Stimulated activated CD4-positive, alpha-beta T cell treated with anti-CD3 and anti-CD28 coated beads, Interleukin-1b, Interleukin-23, amount 100 ng/mL, for 1 hour (primary cell): Measurements from ENCODE around the gene DSG3.
"Not testable (repeated sequence)": the region's sequence is repeated elsewhere in the genome, so short reads cannot be mapped to it uniquely, and the experiment has no call there.

Experiments
- DNase-seq, 2 donors: peaks; one replicate each; pipeline ENCODE4 v3.0.0-alpha.2; 2020; ENCODE audit warnings: low read depth in 2 of 2

Gene DSG3

DNA sequence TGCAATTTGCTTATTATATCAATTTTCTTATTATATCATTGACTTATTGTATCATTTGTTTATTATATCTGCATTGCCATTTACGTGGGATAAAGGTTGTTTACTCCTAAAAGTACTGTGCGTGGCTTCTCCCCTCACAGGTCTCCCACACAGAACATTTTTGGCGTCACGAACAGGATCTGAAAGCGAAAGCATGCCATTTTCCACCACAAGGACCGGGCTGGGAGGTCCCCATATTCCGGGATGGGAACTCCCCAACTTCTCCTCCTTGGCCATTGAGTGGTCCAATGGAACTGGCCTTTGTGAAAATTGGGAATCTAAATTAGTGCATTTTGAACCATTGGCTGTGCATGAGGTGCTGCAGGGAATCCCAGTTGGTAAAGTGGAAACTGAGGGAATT is 45.6 kb downstream of the DSG3 start:
- no peak for DNase-seq

DNA sequence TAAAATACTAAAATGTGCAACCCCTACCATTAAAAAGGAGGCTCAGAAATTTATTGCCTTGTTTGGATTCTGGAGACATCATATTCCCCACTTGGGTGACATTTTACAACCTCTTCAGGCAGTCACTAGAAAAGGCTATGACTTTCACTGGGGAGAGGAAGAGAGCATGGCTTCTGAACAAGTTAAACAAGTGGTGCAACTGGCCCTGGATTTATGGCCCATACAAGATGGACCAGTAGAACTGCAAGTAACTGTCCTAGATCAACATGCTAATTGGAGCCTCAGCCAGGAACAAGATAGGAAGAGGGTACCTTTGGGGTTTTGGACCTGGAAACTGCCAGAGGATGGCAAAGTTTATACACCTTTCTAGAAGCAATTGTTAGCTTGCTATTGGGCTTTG is 46.4 kb downstream of the DSG3 start:
- DNase-seq: no peak

DNA sequence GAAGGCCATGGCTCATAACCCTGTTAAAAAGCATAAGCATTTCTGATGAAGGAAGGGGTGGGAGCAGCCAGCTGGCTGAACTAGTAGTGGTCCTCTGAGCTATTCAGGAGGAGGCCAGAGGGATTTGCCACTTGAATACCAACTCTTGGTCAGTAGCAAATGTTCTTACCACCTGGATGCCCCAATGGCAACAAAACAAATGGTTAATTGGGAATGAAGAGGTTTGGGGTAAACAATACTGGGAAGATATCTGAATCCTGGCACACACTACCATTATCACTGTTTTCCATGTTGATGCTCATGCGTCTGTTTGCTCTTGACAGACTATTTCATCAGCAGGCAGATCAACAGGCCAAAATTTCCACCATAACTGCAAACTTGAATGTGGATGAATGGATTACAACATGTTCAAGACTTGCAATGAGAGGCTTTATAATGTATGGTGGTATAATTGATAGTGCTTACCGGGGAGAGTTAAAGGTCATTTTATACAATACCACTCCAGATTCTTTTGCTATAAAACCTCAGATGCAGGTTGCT is 47.2 kb downstream of the DSG3 start:
- not testable (repeated sequence) for DNase-seq

DNA sequence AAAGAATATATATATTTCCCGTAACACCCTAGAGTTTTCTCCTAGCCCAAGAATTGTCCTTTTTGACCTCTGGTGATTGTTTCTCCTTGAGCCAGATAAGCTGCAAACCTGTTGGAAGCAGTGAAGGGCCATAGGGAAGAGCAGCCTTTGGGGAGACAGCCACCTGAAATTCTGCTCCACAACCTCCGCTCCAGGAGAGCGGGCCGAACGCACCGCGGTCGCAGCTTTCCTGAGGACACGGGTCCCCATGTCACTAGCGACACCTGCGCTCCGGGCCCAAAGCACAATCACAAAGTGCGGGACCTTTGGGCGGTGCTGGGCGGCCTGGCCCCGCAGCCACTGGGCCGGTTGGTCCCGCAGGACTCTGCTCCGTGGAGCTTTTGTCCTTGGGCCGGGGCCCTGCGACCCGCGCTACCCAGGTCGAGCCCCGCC is 49.9 kb downstream of the DSG3 start:
- DNase-seq: no peak

- DNase-seq: no peak
Measured at GRCh38 chr18:31497836-31498573, 50.5 kb downstream of the DSG3 start, which contains the start of gene DSG2. DSG2 (plus strand) TSS chr18:31498177; CDS start chr18:31498252, 75 bp downstream.

GRCh38 chr18:31498574-31499524 is 51.3 kb downstream of the DSG3 start:
- no peak for DNase-seq

DNA sequence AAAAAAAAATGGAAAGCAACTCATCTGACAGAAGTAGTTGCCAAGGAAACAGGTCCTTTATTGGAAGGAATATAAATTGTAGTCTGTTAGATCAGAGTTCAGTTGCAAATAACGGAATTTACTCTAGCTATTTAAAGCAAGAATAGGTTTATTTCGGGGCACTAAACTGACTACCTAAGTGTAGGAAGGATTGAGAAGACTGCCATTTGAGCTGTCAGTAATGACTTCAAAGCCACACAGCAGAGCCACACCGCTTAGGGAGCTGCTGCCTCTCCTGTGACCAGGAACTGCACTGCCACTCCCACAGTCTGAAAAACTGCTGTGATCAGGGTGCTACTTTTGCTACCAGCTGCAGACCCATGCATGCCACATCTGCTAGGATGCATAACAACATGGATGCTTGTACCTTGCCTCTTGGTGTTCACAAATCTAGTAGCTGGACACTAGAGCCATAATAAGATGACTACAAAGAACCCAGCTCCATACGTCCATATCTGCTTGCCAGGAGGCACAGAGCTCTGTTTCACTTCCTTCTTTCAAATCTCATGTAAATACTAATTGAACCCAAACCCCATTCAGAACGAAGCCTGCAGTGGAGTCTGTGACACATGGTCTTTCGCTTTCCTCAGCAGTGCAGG is 52.6 kb downstream of the DSG3 start:
- DNase-seq: no peak

DNA sequence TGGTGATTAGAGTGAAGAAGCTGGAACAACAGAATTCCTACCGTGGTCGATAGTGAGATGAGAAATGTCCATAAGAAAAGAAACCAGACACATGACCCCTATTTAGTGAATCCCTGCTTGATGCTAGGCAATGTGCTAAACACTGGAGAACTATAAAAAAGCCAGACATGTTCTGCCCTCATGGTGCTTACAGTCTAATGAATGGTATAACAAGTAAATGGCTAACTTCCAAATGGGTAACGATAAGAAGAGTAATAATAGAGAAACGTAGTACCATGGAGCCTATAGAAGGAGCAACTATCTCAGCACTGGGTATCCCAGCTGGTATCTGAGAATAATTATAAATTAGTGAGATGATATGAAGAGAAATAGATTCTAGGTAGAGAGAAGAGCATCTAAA is 55.5 kb downstream of the DSG3 start:
- no peak for DNase-seq

- no peak for DNase-seq
Measured at GRCh38 chr18:31504455-31505147, 57.1 kb downstream of the DSG3 start.

- no peak for DNase-seq
Measured at GRCh38 chr18:31505156-31505555, 57.6 kb downstream of the DSG3 start.

DNA sequence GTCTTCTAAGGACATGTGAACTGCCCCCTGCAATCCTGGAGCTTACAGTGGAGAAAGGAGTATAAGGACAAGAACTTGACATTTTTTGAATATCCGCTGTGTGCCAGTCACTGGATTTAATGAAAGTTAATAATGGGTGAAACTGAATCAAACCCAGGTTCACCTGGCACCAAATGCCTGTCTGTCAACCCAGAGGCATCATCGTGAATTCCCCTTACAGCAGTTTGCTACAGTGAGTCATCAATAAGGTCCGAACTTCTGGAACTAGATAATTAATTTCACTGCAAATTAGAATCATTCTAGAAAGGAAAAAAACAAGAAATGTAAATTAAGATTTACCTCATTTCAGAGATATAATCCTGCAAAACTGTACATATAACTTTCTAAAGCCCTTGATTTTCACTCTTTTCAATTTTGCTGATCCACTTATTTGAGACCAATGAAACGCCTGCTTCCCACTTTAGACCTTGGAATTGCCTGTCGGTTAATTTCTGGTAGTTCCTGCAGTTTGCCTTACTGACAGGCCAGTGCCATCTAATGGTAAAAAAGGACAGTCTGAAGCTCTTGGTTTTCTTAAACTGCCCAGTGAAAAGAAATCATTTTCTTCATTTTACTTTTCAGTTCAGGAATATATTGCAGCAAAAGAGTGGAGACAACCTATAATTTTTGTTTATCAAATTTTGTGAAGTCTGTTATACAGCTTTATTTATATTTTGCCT is 58.6 kb downstream of the DSG3 start:
- DNase-seq: no peak

DNA sequence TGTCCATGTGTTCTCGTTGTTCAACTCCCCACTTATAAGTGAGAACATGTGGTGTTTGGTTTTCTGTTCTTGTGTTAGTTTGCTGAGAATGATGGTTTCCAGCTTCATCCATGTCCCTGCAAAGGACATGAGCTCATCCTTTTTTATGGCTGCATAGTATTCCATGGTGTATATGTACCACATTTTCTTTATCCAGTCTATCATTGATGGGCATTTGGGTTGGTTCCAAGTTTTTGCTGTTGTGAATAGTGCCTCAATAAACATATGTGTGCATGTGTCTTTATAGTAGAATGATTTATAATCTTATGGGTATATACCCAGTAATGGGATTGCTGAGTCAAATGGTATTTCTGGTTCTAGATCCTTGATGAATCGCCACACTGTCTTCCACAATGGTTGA is 59.6 kb downstream of the DSG3 start:
- DNase-seq: not testable (repeated sequence)

DNA sequence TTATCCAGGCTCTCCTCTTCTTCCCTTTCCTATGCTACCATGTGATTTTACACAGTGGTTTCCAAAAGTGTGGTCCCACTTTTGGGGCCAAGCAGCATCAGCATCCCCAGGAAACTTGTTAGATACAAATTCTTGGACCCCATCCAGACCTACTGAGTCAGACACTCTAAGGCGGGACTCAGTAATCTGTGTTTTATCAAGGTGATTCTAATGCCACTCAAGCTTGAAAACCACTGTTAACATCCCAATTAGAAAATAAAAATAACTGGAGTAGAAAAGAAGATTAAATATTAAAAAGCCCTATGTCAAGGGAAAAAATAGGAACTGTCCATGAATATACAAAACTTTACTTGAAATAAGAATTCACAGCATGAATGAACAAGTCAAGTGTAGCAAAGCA is 61.2 kb downstream of the DSG3 start:
- no peak for DNase-seq

DNA sequence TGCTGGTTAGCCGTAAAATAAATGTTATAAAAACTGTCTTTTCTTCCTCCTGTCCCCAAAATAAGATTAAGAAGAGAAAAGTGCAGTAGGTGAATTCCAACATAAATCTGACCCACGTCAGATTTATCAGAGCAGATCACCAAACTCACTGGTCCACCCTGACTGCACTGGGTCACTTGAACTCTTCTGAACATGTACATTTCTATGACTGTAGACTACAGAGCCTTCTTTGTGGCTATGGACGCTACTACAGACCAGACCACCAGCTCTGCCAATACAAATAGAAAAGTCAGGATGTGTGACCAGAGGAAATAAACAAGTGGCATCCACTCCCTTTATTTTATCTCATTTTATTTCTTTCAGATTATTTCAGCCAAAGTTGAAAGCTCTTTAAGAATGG is 62.0 kb downstream of the DSG3 start:
- DNase-seq: no peak

DNA sequence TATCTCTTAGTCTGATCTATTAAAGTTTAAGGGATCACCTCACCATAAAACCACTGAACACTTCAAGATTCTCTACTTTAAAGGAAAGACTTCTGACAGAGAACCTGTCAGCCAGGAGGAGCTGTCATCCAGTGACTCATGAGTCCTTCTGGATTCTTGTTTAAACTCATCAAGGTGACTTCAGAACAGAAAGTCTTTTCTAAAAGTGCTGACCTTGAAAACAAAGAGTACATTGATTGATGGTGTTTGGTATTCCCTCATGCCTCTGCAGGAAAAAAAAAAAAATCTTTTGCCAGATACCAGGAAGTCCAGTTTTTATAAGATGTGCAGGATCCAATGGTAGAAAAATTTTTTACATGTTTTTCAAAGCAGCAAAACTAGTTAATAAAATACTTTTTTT is 62.8 kb downstream of the DSG3 start:
- DNase-seq: no peak

DNA sequence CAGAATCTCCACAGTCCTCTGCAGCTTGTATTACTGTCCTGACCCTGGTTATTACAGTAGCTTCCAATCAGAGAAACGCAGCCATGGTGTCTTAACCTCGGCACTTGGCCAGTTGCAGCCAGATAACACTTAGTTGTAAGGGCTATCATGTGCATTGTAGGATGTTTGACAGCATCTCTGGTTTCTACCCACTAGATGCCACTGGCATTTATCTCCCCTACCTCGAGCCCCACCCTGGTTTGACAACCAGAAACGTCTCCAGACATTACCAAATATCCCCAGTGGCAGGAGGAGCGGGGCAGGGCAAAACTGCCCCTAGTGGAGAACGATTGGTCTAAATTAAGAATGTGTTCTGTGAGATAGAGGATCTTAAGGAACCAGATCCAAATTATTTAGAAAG is 63.6 kb downstream of the DSG3 start:
- DNase-seq: no peak

DNA sequence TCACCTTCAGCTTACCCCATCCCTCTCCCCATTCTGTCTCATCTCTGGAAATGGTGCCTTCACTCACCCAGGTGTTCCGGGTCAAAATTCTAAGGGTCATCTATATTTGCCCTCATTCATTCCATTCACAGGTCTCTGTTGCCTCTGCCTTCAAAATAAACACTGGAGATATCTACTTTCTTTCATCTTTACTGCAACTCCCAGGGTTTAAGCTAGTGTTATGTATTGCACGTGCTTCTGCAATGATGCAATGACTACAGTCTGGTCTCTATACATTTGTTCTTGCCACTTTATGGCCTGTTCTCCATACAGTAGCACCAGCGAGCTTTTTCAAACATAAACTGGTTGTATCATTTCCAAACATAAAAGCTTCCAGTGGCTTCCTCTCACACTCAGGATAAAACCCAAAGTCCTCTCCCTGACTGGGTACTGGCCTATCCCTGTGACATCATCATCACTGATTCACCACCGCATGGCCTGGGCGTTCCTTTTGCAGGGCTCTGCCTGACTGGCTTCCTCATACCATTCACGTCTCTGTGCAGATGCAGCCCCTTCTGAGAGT is 64.7 kb downstream of the DSG3 start:
- DNase-seq: no peak

GRCh38 chr18:31513189-31513935 is 65.8 kb downstream of the DSG3 start:
- DNase-seq: no peak

GRCh38 chr18:31516437-31516836 is 68.9 kb downstream of the DSG3 start:
- no peak for DNase-seq

DNA sequence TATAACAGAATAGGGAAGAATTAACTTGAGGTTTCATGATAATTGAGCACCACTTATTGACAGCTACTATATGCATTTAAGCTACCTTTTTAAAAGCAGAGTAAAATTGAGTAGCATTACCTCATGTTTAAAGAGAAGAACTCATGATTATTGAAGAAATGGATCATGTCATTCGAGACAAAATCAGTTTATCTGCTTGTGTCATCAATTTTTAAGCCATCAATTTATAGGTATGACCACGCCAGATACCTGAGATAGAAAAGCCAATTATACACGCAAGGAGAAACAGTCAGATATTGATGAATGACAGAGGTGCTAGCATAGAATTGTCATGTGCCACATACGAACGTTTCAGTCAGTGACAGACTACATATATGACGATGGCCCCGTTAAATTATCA is 78.8 kb downstream of the DSG3 start:
- DNase-seq: no peak
